GM21576 (cell line): ENCODE data around the gene ITPK1.
"Not testable (repeated sequence)": the region's sequence is repeated elsewhere in the genome, so short reads cannot be mapped to it uniquely, and the experiment has no call there.

Experiments
- ATAC-seq: cut with Tn5 transposase; IDR thresholded peaks from one replicate; pipeline ENCODE4 v1.9.1; 2021; ENCODE audit warnings: mild to moderate bottlenecking, moderate library complexity; ENCODE audit not compliant: unreplicated experiment

The ITPK1 gene

GRCh38 chr14:93115821-93116675 lies at the start of gene ITPK1:
TSS of gene ITPK1 (minus strand) at chr14:93115925. CDS start at chr14:93115163, 762 bp downstream.
- peak; percentile 44 for ATAC-seq

GRCh38 chr14:93163564-93163963 lies 47.8 kb upstream of the ITPK1 start:
- no peak for ATAC-seq

GRCh38 chr14:93161411-93161940 lies 45.8 kb upstream of the ITPK1 start:
- ATAC-seq: no peak

- ATAC-seq: no peak
Observed at GRCh38 chr14:93160353-93160801, 44.7 kb upstream of the ITPK1 start.

- not testable (repeated sequence) for ATAC-seq
Observed at GRCh38 chr14:93159625-93160352, 44.1 kb upstream of the ITPK1 start.

GRCh38 chr14:93158349-93158748 lies 42.6 kb upstream of the ITPK1 start:
- ATAC-seq: not testable (repeated sequence)

- ATAC-seq: no peak
Observed at GRCh38 chr14:93156693-93157369, 41.1 kb upstream of the ITPK1 start.

- no peak for ATAC-seq
Observed at GRCh38 chr14:93155667-93156066, 39.9 kb upstream of the ITPK1 start.

GRCh38 chr14:93153121-93153520 lies 37.4 kb upstream of the ITPK1 start:
- ATAC-seq: no peak

GRCh38 chr14:93150227-93151208 lies 34.8 kb upstream of the ITPK1 start:
- no peak for ATAC-seq

- ATAC-seq: no peak
Observed at GRCh38 chr14:93148979-93149378, 33.3 kb upstream of the ITPK1 start.

- no peak for ATAC-seq
Observed at GRCh38 chr14:93146119-93146518, 30.4 kb upstream of the ITPK1 start.

GRCh38 chr14:93142854-93143652 lies 27.3 kb upstream of the ITPK1 start:
- ATAC-seq: no peak

GRCh38 chr14:93137864-93138263 lies 22.1 kb upstream of the ITPK1 start:
- no peak for ATAC-seq

GRCh38 chr14:93136508-93136907 lies 20.8 kb upstream of the ITPK1 start:
- ATAC-seq: not testable (repeated sequence)

GRCh38 chr14:93136009-93136408 lies 20.3 kb upstream of the ITPK1 start:
- ATAC-seq: no peak

- no peak for ATAC-seq
Observed at GRCh38 chr14:93135399-93135798, 19.7 kb upstream of the ITPK1 start.

- no peak for ATAC-seq
Observed at GRCh38 chr14:93133464-93133863, 17.7 kb upstream of the ITPK1 start.

- no peak for ATAC-seq
Observed at GRCh38 chr14:93132472-93133065, 16.8 kb upstream of the ITPK1 start.
